ENCODE data around the gene SPTBN5.

GRCh38 chr15:41806291-41807181 lies 87.3 kb downstream of the SPTBN5 start:
- TF ChIP-seq CTCF (conservative IDR thresholded peaks at IDR 0.05; ENCODE audit: low read depth, low read length) (no peak), EZH2 (IDR thresholded peaks at IDR 0.05; ENCODE audit: borderline replicate concordance, low read depth, low read length, poor library complexity, severe bottlenecking) (no peak)

Data from A673 (cell line).